ENCODE results near the gene ALG1L2.
"Not testable (repeated sequence)": the region's sequence is repeated elsewhere in the genome, so short reads cannot be mapped to it uniquely, and the experiment has no call there.

The ALG1L2 gene, protein sequence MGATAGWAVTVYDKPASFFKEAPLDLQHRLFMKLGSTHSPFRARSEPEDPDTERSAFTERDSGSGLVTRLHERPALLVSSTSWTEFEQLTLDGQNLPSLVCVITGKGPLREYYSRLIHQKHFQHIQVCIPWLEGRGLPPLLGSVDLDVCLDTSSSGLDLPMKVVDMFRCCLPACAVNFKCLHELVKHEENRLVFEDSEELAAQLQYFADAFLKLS

DNA sequence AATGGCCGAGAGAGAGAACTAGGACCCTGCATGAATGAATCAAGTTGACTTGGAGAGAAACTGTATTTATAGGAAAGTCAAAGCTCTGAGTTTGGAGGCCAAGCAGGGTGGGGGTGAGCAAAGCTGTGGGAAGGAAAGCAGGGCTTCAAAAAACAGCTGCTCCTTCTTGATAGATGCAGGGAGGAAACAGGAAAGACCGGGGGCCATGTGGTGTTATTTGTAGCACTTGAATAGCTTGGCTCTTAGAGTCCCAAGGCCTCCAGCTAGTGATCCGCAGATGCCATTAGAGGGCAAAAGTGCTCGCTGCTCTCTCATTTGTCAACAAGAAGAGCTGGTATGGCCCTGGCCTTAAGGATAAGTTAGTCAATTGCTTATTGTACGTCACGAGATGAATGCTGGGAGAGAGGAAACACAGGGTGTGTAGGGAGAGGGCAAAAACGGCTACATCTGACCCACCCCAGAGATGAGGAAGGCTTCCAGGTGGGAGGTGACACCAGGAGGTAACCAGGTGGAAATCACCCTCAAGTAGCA lies at the start of gene ALG1L2:
TSS of gene ALG1L2 (plus strand) at position 481 of the 531 bp plus-strand sequence. CDS start 186 bp downstream, outside the sequence.
- in situ Hi-C loops (cut with HindIII; ENCODE audit: low sequenced_read_pairs) = no loop called here

DNA sequence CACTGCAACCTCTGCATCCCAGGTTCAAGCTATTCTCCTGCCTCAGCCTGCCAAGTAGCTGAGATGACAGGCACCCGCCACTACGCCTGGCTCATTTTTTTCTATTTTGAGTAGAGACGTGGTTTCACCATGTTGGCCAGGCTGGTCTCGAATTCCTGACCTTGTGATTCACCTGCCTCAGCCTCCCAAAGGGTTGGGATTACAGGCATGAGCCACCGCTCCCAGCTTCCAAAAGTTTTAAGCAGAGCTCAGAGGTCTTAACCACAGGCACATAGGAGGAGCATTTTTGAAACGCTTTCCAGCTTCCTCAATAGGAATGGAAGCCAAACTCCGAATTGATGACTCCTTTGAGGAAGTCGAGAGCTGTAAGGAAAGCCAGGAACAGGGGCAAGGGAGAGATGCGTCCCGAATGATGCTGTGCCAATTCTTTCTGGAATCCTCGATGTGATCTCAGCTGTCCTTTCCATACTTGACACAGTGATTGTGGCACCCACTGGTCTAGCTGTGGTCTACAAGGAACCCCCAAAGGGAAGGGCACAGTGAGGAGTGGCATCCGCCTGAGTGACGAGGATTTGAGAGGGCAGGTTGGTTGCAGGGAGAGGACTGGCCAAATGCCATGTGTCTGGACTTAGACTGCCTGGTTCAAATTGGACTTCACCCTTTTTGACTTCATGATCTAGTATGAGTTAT lies 44.4 kb upstream of the ALG1L2 start:
- in situ Hi-C loops (cut with HindIII; ENCODE audit: low sequenced_read_pairs) = not testable (repeated sequence)

DNA sequence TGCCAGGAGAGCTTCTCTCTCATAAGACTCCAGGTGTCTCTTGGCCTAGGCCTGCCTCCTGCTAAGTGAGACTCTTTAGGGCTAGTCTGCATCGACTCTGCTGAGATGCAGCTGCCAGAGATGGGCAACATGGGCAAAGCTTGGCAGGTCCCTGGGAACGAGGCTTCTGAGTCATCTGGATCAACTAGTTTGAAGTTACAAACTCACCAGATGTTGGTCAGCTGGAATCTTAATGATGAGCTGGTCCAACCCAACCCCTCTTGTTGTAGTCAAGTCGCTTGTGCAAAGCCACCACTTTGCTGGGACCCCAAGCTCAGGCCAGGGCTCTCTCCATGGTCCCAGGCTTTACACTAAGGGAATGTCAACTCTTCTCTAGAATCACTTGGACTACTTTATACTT lies 38.9 kb upstream of the ALG1L2 start:
- in situ Hi-C loops (cut with HindIII; ENCODE audit: low sequenced_read_pairs) = not testable (repeated sequence)

DNA sequence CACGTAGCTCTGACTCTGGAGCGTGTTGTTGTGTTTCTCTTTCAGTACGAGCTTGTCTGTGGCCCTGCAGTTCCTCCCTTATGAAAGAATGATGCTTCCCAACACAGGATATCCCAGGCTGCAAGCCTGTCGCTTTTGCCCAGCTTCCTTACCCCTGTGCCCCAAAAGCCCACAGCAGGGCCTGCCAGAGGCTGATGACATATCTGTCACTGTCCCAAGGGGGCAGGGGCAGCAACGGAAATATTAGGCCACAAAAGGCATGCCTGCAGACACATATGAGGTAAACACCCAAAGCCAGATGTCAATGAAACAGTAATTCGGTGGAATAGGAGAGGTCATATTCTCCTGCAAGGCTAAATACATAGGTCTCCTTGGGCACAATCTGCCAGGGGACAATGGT lies 38.0 kb upstream of the ALG1L2 start:
- in situ Hi-C loops (cut with HindIII; ENCODE audit: low sequenced_read_pairs) = not testable (repeated sequence)

- in situ Hi-C loops (cut with HindIII; ENCODE audit: low sequenced_read_pairs) = no loop called here
Measured at GRCh38 chr3:130044370-130044769, 37.3 kb upstream of the ALG1L2 start.

- in situ Hi-C loops (cut with HindIII; ENCODE audit: low sequenced_read_pairs) = no loop called here
Measured at GRCh38 chr3:130048726-130049125, 32.9 kb upstream of the ALG1L2 start.

DNA sequence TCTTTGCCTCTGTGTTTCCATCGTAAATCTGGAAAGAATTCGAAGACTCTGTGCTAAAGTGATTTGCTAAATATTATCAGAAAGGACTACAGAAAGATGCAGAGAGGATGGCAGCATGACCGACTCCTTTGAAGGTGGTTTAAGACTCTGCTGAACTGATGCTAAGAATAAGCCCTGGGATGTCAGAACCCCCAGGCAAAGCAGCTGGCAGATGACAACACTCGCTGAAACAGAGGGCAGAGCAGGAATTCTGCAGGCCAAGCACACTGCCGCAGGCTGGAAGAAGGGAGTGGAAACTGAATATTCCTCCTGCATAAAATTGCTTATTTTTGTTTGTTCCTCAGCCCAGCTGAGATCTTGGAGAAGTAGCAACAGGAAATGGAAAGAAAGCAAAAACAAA lies 29.3 kb upstream of the ALG1L2 start:
- in situ Hi-C loops (cut with HindIII; ENCODE audit: low sequenced_read_pairs) = not testable (repeated sequence)

DNA sequence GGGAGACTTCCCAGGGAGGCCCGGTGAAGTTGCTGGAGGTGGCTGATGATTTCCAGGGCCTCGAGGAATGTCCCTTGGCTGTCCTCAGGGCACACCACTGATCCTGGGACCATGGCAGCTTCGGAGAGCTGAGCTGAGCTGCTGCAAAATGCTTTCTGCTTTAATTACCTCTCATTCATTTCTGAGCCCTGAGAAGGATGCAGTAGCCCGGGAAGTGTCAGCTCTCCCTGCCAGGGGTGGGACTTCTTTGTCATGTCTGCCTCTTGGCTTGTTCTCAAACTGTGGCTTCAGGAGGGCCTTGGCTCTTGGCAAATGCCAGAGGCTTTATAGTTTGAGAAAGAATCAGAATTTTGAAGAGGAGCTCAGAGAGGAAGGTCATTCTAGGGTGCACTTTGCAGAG lies 28.7 kb upstream of the ALG1L2 start:
- in situ Hi-C loops (cut with HindIII; ENCODE audit: low sequenced_read_pairs) = not testable (repeated sequence)

DNA sequence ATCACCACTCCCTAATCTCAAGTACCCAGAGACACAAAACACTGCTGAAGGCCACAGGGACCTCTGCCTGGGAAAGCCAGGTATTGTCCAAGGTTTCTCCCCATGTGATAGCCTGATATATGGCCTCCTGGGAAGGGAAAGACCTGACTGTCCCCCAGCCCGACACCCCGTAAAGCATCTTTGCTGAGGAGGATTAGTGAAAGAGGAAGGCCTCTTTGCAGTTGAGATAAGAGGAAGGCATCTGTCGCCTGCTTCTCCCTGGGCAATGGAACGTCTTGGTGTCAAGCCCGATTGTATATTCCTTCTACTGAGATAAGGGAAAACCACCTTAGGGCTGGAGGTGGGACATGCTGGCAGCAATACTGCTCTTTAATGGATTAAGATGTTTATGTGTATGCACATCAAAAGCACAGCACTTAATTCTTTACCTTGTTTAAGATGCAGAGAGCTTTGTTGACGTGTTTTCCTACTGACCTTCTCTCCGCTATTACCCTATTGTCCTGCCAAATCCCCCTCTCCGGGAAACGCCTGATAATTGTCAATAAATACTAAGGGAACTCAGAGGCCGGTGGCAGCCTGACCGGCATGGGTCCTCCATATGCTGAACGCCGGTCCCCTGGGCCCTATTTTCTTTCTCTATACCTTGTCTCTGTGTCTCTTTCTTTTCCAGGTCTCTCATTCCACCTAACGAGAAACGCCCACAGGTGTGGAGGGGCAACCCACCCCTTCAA lies 23.9 kb upstream of the ALG1L2 start:
- in situ Hi-C loops (cut with HindIII; ENCODE audit: low sequenced_read_pairs) = not testable (repeated sequence)

DNA sequence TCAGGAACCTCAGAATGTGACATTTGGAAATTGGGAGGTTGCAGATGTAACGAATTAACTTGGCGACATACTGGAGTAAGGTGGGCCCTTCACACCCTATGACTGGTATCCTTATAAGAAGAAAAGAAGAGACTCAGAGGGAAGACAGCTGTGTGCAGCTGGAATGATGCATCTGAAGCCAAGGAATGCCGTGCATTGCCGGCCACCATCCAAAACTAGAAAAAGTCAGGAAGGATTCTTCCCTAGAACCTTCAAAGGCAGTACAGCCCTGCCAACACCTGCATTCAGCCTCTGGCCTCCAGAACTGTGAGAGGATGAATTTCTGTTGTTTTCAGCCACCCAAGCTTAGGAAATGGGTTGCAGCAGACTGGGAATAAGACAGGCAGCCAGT lies 23.4 kb upstream of the ALG1L2 start:
- in situ Hi-C loops (cut with HindIII; ENCODE audit: low sequenced_read_pairs) = not testable (repeated sequence)

DNA sequence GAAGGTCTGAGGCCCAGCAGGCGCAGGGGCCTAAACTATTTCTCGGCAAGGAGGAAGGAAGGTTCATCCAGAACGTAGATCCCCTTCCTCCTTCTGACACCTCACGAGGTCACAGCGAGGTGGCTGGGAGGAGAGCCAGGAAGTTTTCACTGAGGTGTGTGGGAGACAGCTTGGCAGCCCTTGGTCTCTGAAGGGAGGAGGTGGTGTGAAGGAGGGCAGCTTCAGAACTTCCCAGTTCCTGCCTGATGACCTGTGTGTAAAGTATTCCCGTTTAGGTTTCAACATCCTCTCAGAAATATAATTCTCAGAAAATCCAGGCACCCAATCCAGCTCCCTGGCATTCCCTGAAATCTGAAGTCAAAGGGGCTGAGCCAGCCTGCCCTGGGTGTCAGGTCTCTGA lies 22.9 kb upstream of the ALG1L2 start:
- in situ Hi-C loops (cut with HindIII; ENCODE audit: low sequenced_read_pairs) = not testable (repeated sequence)

DNA sequence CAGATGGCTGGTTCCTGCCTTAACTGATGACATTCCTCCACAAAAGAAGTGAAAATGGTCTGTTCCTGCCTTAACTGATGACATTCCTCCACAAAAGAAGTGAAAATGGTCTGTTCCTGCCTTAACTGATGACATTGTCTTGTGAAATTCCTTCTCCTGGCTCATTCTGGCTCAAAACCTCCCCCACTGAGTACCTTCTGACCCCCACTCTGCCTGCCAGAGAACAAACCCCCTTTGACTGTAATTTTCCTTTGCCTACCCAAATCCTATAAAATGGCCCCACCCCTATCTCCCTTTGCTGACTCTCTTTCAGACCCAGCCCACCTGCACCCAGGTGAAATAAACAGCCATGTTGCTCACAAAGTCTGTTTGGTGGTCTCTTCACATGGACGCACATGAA lies 22.5 kb upstream of the ALG1L2 start:
- in situ Hi-C loops (cut with HindIII; ENCODE audit: low sequenced_read_pairs) = not testable (repeated sequence)

DNA sequence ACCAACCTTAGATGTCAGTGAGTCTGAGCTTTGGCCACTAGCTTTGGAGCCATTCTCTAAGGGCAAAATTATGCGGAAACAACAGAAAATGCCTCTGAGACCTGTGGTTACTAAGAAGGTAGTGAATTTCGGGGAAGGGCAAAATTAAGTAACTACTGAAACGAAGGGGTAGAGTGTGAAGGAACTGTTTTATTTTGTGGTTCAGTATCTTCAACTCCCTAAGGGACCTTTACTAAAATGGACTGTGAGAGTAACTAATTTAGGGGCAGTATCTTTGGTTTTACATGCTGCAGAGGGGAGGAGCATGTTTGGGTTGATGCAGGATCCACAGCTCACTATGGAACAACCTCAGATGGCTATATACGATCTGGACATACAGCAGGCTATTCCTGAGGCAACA lies 8.0 kb upstream of the ALG1L2 start:
- in situ Hi-C loops (cut with HindIII; ENCODE audit: low sequenced_read_pairs) = no loop called here

- in situ Hi-C loops (cut with HindIII; ENCODE audit: low sequenced_read_pairs) = no loop called here
Measured at GRCh38 chr3:130077636-130078035, 4.0 kb upstream of the ALG1L2 start.

GRCh38 chr3:130083363-130084090 lies 1.9 kb downstream of the ALG1L2 start:
- in situ Hi-C loops (cut with HindIII; ENCODE audit: low sequenced_read_pairs) = not testable (repeated sequence)

GRCh38 chr3:130084436-130084980 lies 2.9 kb downstream of the ALG1L2 start:
- in situ Hi-C loops (cut with HindIII; ENCODE audit: low sequenced_read_pairs) = no loop called here

DNA sequence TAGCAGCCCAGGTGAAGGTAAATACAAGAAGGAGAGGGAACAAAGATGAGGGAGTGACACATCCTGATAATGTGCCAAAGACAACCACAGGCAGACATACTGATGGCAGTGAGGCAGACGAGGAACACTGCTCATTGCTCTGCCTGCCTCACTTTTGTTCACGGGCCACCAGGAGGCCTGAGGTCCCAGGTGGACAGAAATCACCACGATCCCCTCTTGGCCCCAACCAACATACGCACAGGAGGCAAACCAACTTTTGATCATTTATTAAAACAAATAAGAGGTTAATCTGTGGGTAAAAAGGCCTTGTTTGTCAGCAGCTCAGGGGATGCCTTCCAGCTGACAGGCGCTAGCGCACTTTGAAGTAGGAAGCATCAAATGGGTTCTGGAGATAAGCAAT lies 4.2 kb downstream of the ALG1L2 start:
- in situ Hi-C loops (cut with HindIII; ENCODE audit: low sequenced_read_pairs) = no loop called here

GRCh38 chr3:130086628-130087027 lies 5.0 kb downstream of the ALG1L2 start:
- in situ Hi-C loops (cut with HindIII; ENCODE audit: low sequenced_read_pairs) = not testable (repeated sequence)

- in situ Hi-C loops (cut with HindIII; ENCODE audit: low sequenced_read_pairs) = no loop called here
Measured at GRCh38 chr3:130088061-130088460, 6.4 kb downstream of the ALG1L2 start.

GRCh38 chr3:130090681-130091080 lies 9.1 kb downstream of the ALG1L2 start:
- in situ Hi-C loops (cut with HindIII; ENCODE audit: low sequenced_read_pairs) = not testable (repeated sequence)

DNA sequence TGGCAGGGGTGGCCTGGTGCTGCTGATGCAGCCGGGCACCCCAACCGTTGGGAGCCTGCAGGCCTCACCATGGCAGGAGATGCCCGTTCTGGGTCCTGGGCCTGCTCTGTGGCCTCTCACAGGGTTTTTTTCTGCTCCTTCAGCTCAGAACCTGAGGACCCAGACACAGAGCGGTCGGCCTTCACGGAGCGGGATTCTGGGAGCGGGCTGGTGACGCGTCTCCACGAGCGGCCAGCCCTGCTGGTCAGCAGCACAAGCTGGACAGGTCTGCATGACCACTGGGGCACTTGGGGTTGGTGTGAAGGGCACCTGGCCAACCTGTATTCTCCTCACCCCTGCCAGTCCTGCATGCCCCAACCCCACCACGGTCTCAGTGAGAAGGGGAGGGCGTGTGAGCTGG lies 10.3 kb downstream of the ALG1L2 start:
- in situ Hi-C loops (cut with HindIII; ENCODE audit: low sequenced_read_pairs) = no loop called here

Data from endothelial cell of hepatic sinusoid (primary cell).